ENCODE measurements around the gene GRIK4.

Gene GRIK4

GRCh38 chr11:120634706-120635105 lies 123.2 kb downstream of the GRIK4 start:
- DNase-seq (ENCODE audit: low read depth in 3 of 3) = no peak

- no peak for DNase-seq (ENCODE audit: low read depth in 3 of 3)
Measured at GRCh38 chr11:120635136-120635810, 123.7 kb downstream of the GRIK4 start.

- DNase-seq (ENCODE audit: low read depth in 3 of 3) = no peak
Measured at GRCh38 chr11:120637131-120637530, 125.6 kb downstream of the GRIK4 start.

GRCh38 chr11:120642196-120642894 lies 130.8 kb downstream of the GRIK4 start:
- no peak for DNase-seq (ENCODE audit: low read depth in 3 of 3)

- no peak for DNase-seq (ENCODE audit: low read depth in 3 of 3)
Measured at GRCh38 chr11:120643284-120643683, 131.7 kb downstream of the GRIK4 start.

- DNase-seq (ENCODE audit: low read depth in 3 of 3) = no peak
Measured at GRCh38 chr11:120645639-120646038, 134.1 kb downstream of the GRIK4 start.

GRCh38 chr11:120646206-120646605 lies 134.7 kb downstream of the GRIK4 start:
- DNase-seq (ENCODE audit: low read depth in 3 of 3) = no peak

GRCh38 chr11:120647681-120648080 lies 136.1 kb downstream of the GRIK4 start:
- no peak for DNase-seq (ENCODE audit: low read depth in 3 of 3)

GRCh38 chr11:120648771-120649170 lies 137.2 kb downstream of the GRIK4 start:
- no peak for DNase-seq (ENCODE audit: low read depth in 3 of 3)

- DNase-seq (ENCODE audit: low read depth in 3 of 3) = no peak
Measured at GRCh38 chr11:120649316-120649715, 137.8 kb downstream of the GRIK4 start.

- DNase-seq (ENCODE audit: low read depth in 3 of 3) = no peak
Measured at GRCh38 chr11:120651396-120651795, 139.8 kb downstream of the GRIK4 start.

GRCh38 chr11:120651836-120652235 lies 140.3 kb downstream of the GRIK4 start:
- no peak for DNase-seq (ENCODE audit: low read depth in 3 of 3)

- no peak for DNase-seq (ENCODE audit: low read depth in 3 of 3)
Measured at GRCh38 chr11:120652705-120653335, 141.3 kb downstream of the GRIK4 start.

GRCh38 chr11:120655589-120655988 lies 144.0 kb downstream of the GRIK4 start:
- no peak for DNase-seq (ENCODE audit: low read depth in 3 of 3)

GRCh38 chr11:120657306-120658070 lies 145.9 kb downstream of the GRIK4 start:
- DNase-seq (ENCODE audit: low read depth in 3 of 3) = no peak

GRCh38 chr11:120658071-120658423 lies 146.5 kb downstream of the GRIK4 start:
- no peak for DNase-seq (ENCODE audit: low read depth in 3 of 3)

- no peak for DNase-seq (ENCODE audit: low read depth in 3 of 3)
Measured at GRCh38 chr11:120659076-120659475, 147.5 kb downstream of the GRIK4 start.

GRCh38 chr11:120660024-120660565 lies 148.5 kb downstream of the GRIK4 start:
- peak in 1 of 3 experiments; percentile 19 for DNase-seq (ENCODE audit: low read depth in 3 of 3)

GRCh38 chr11:120662071-120662676 lies 150.6 kb downstream of the GRIK4 start:
- no peak for DNase-seq (ENCODE audit: low read depth in 3 of 3)

- DNase-seq (ENCODE audit: low read depth in 3 of 3) = no peak
Measured at GRCh38 chr11:120663142-120663541, 151.6 kb downstream of the GRIK4 start.

- no peak for DNase-seq (ENCODE audit: low read depth in 3 of 3)
Measured at GRCh38 chr11:120666121-120666639, 154.6 kb downstream of the GRIK4 start.
